ENCODE data around the gene ADAP1. TPM values are rescaled to one million over a fixed set of nuclear protein-coding genes. Genes with fewer than 3 reads are reported as not detected.
A peak's percentile ranks its signal among the peaks of the same experiment; 100 is the strongest.

ADAP1 gene
- total and polyA plus RNA-seq, 2 of the 13 experiments (the other 11 are each of a cell fraction or from before 2014, with no cell fraction given): 10.5 to 24.6 TPM

DNA sequence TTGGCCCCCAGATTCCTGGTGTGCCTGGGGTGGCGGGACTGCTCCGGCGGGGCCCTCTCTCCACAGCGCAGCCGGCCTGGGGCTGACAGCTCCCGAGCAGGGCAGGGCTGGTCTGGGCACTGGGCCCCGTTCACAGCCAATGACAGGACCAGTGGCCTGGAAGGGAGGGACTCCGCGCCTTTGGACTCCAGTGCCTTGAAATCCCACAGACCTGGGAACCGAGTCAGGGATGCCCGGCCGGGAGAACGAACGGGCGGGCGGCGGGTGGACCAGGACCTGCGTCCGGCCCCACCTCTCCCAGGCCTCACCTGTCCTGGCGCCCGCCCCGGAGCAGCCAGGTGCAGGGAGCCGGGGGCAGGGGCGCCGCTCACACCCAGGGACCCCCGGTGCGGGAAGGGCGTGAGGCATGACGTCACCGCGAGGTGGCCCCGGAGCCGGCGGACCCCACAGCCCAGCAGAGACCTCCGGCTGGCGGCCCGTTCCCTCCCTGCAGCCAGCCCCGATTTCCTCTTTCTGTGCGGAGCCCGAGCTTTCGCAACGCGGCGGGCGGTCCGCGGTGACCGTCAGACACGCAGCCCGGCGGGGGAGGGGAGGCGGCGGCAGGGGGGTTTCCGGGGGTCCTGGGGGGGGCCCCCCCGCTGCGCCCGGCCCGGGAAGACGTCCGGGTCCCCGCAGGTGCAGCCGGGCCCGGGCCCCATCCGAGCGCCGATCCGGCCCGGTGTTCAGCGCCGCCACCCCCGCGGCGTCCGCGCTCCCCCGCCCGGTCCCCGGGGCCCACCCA lies 743 bp downstream of the ADAP1 start (continued):
- no peak for TF ChIP-seq CSRNP2 (CRISPR knock-in tag; conservative IDR thresholded peaks at IDR 0.05; ENCODE audit: low read depth)
- TF ChIP-seq ZNF563 (CRISPR knock-in tag; IDR thresholded peaks at IDR 0.05): no peak
- TF ChIP-seq PTBP1 (IDR thresholded peaks at IDR 0.05; ENCODE audit: low read depth, low read length, poor library complexity, severe bottlenecking): no peak
- TF ChIP-seq ZNF17 (CRISPR knock-in tag; IDR thresholded peaks at IDR 0.05): no peak
- TF ChIP-seq ZFP82 (CRISPR knock-in tag; IDR thresholded peaks at IDR 0.05; ENCODE audit: borderline replicate concordance): no peak
- no peak for TF ChIP-seq FOXJ3 (CRISPR knock-in tag; IDR thresholded peaks at IDR 0.05; ENCODE audit: borderline replicate concordance)
- no peak for TF ChIP-seq ZFP62 (CRISPR knock-in tag; IDR thresholded peaks at IDR 0.05)
- peak; percentile 68 for TF ChIP-seq ZNF687 (CRISPR knock-in tag; IDR thresholded peaks at IDR 0.05)
- TF ChIP-seq ZFX (CRISPR knock-in tag; IDR thresholded peaks at IDR 0.05; ENCODE audit: low read depth): peak; percentile 64; the same call in 1 of the 2 replicates
- no peak for TF ChIP-seq ZNF558 (CRISPR knock-in tag; IDR thresholded peaks at IDR 0.05; ENCODE audit: borderline replicate concordance)
- TF ChIP-seq HNF4A (CRISPR knock-in tag; IDR thresholded peaks at IDR 0.05): no peak
- no peak for TF ChIP-seq POLR2A (IDR thresholded peaks at IDR 0.05; ENCODE audit: insufficient read depth in 1 of 2, low read depth in 2 of 2, low read length in 2 of 2)
- no peak for TF ChIP-seq CERS6 (CRISPR knock-in tag; IDR thresholded peaks at IDR 0.05)
- TF ChIP-seq MTERF4 (CRISPR knock-in tag; IDR thresholded peaks at IDR 0.05): no peak
- no peak for TF ChIP-seq ZFP1 (CRISPR knock-in tag; IDR thresholded peaks at IDR 0.05)
- no peak for TF ChIP-seq ZNF335 (CRISPR knock-in tag; IDR thresholded peaks at IDR 0.05)
- no peak for TF ChIP-seq ZNF343 (CRISPR knock-in tag; IDR thresholded peaks at IDR 0.05)
- TF ChIP-seq ZNF567 (CRISPR knock-in tag; IDR thresholded peaks at IDR 0.05; ENCODE audit: borderline replicate concordance): no peak
- TF ChIP-seq SCMH1 (CRISPR knock-in tag; IDR thresholded peaks at IDR 0.05; ENCODE audit: borderline replicate concordance): no peak
- no peak for TF ChIP-seq NONO (IDR thresholded peaks at IDR 0.05)
- TF ChIP-seq NONO (CRISPR knock-in tag; conservative IDR thresholded peaks at IDR 0.05): peak; percentile 32; the same call in 1 of the 2 replicates
- TF ChIP-seq MTF2 (CRISPR knock-in tag; IDR thresholded peaks at IDR 0.05; ENCODE audit: borderline replicate concordance): no peak
